Suppressor macrophage (primary cell): Measurements from ENCODE around the gene ZNF770.
A peak's percentile ranks its signal among the peaks of the same experiment; 100 is the strongest.

ENCODE experiments used
- DNase-seq, 4 experiments: peaks; one replicate each; pipeline ENCODE4 v3.0.0-alpha.2; 2020 to 2022
- total RNA-seq, 17 experiments: gene quantifications; one replicate each; lab custom pipeline; 2026; ENCODE audit warnings: mixed read lengths in 6 of 17, inconsistent platforms in 3 of 17; lab: John Stamatoyannopoulos, UW

Gene ZNF770, protein sequence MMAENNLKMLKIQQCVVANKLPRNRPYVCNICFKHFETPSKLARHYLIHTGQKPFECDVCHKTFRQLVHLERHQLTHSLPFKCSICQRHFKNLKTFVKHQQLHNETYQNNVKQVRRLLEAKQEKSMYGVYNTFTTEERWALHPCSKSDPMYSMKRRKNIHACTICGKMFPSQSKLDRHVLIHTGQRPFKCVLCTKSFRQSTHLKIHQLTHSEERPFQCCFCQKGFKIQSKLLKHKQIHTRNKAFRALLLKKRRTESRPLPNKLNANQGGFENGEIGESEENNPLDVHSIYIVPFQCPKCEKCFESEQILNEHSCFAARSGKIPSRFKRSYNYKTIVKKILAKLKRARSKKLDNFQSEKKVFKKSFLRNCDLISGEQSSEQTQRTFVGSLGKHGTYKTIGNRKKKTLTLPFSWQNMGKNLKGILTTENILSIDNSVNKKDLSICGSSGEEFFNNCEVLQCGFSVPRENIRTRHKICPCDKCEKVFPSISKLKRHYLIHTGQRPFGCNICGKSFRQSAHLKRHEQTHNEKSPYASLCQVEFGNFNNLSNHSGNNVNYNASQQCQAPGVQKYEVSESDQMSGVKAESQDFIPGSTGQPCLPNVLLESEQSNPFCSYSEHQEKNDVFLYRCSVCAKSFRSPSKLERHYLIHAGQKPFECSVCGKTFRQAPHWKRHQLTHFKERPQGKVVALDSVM
- 11.5 to 72.2 (median 35.1) reads per million in 17 experiments for total RNA-seq

DNA sequence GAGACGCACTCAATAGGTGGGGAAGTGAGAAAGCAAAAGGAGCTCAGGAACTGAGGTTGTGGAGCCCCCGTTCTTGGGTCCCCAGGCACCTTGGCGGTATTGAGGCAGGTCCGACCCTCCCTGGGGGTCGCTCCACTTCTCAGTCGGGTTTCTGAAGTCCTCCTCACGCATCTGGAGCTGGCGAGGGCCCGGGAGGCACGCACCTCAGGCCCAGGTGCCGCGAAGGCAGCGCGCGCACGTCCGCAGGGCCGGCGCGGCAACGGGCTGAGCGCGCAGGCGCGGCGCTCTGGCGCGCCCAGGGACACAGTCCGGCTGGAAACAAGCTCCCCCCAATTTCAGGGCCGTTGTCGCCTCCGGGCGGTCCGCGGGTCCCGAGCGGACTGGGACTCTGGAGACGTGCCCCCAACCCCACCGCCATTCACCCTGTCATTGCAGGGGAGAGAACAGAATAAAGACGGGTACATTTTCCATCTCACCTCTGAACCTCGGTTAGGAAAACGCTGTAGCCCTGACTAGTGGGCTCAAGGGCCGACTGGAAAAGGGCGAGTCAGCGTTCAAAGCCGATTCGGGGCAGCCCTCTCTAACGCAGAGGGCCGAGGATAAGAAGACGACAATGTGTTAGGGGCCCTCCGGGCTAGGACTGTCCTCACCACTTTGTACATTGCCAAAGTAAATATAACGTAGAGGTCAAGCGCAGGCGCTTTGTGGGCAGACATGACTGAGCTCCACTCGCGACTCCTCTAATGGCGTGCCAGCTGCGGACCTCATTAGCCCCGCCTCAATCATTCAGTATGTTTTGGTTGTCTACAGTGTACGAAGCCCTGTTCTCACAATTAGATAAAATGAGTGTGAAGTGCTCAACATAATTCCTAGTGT is at the start of gene ZNF770:
ZNF770 (minus strand) TSS at position 261 of the 876 bp plus-strand sequence. CDS start 4,853 bp downstream, outside the sequence.
- DNase-seq = peak; percentile 80 to 92 (median 90)

GRCh38 chr15:35028235-35028984 is 40.3 kb upstream of the ZNF770 start:
- DNase-seq = no peak

DNA sequence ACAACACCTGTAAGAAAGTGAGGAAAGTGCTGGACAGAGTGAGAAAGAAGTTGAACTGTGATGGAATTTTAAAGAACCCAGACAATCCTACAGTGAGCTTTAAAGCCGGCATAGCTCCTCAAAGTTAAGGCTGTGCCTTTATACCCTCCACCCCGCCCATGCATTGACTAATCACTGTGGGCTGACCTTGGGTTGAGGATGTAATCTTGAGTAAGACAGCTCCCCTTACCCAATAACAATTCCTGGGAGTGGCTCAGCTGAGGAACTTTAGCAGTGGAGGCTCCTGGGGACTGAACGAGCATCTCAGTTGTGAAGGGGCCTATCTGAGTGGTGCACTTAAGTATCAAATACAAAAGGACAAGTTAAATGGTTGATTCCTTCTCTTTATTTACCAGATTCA is 35.7 kb upstream of the ZNF770 start:
- DNase-seq = peak; percentile 68 to 81 (median 79)

GRCh38 chr15:35020974-35021373 is 32.9 kb upstream of the ZNF770 start:
- DNase-seq = no peak

- DNase-seq = peak in 1 of 4 experiments; percentile 32
These were observed 31.6 kb upstream of the ZNF770 start for GRCh38 chr15:35019404-35020327.

GRCh38 chr15:35014241-35014640 is 26.2 kb upstream of the ZNF770 start:
- no peak for DNase-seq

GRCh38 chr15:35013370-35013769 is 25.3 kb upstream of the ZNF770 start:
- peak in 3 of 4 experiments; percentile 27 to 47 (median 28) for DNase-seq

- no peak for DNase-seq
These were observed 19.3 kb upstream of the ZNF770 start for GRCh38 chr15:35007397-35007796.

- DNase-seq = no peak
These were observed 17.8 kb upstream of the ZNF770 start for GRCh38 chr15:35005933-35006332.

GRCh38 chr15:35003928-35004327 is 15.8 kb upstream of the ZNF770 start:
- DNase-seq = no peak

DNA sequence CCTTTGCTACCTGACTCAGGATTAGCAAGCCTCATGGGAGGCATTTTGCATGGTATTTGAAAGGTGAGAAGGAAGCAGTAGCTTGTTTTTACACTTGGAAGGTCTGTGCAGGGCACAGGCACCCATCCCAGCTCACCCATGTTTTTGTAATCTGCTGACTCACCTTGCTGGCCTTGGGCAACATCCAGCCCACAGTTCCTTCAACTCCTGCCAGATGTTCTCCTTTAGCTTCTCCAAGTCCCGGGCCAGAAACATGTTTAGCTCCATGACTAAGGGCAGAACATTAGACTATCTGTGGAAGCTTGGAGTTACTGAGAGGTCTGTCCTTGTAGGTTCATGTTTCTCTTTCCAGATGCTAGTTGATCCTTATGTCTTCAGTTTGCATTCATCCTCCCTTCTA is 12.4 kb upstream of the ZNF770 start:
- peak; percentile 19 to 53 (median 44) for DNase-seq

- no peak for DNase-seq
These were observed 11.8 kb upstream of the ZNF770 start for GRCh38 chr15:34999906-35000305.

- DNase-seq = no peak
These were observed 6.8 kb upstream of the ZNF770 start for GRCh38 chr15:34994925-34995324.

DNA sequence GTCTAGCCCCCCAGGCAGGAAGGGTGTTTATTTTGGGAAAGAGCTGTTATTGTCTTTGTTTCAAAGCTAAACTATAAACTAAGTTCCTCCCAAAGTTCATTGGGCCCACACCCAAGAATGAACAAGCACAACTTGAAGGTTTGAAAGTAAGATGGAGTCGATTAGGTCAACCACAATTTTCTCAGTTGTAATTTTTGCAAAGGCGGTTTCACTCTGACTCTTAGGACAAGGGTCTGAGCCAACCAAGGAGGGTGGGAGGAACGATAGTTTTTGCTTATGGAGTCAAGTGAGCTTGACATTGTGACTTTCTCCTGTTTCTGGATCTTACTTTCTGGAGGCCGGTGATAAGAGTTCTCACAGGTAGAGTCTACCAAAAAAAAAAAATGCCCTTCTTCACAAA is 5.8 kb upstream of the ZNF770 start:
- no peak for DNase-seq

DNA sequence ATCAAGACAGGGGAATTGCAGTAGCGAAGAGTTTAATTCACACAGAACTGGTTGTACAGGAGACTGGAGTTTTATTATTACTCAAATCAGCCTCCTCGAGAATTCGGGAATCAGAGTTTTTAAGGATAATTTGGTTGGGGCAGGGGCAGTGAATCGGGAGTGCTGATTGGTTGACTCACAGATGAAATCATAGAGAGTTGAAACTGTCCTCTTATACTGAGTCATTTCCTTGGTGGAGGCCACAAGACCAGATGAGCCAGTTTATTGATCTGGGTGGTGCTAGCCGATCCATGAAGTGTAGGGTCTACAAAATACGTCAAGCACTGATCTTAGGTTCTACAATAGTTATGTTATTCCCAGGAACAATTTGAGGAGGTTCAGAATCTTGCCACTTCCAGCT is 5.3 kb upstream of the ZNF770 start:
- DNase-seq = no peak

- peak in 3 of 4 experiments; percentile 49 to 58 (median 57) for DNase-seq
These were observed 469 bp downstream of the ZNF770 start for GRCh38 chr15:34987609-34988026.

DNA sequence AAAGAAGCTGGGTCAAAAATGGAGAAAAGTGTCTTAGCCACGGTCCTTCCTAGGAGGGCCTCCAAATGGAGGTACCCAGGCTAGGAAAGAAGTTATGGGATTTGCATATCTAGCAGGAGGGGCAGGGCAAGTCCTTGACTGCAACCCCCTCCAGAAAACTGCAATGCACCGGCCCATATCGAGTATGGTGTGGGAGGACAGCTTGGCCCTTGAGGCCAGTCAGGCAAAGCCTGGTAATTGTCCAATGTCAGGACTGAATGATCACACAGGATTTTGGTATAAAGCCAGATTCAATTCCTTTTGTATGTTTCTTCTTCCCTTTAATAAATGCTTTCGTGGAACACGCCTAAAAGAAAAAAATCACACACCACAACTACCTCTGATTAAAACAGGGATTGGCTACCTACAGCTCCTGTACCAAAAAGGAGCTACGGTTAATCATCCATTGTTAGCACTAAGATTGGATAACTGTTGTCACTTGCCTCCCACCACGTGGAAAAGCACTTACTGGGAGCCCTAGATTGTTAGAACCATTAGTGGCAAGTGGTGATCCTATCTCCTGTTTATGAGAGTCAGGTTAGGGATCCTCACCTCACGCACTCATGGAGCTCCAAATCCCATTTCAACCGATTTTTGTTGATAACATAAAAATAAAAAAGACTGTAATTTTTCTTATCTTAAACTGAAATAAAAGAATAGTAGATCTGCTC is 1.2 kb downstream of the ZNF770 start:
- peak in 2 of 4 experiments; percentile 3 to 6 for DNase-seq

DNA sequence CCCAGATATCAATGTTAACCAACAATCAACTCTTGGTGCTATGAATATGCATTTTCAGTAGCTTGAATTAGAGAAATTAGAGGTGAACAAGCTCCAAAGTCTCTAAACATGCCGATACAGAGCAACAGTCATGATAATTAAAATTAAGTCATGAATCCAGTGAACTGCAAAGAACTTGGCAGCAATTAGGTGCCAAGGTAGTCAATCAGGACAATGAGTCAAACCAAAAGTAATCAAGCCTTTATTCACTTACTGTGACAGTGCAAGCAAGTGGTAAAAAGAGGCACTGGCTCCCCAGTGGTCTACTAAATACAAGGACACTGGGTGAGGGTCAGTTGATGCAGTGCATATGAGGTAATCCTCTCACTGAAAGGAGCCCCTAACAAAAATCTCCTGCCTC is 1.8 kb downstream of the ZNF770 start:
- DNase-seq = no peak

GRCh38 chr15:34984889-34985630 is 3.0 kb downstream of the ZNF770 start:
- peak in 3 of 4 experiments; percentile 13 to 40 (median 30) for DNase-seq
